ENCODE data around the gene CLDN5. TPM values are rescaled to one million over a fixed set of nuclear protein-coding genes. Genes with fewer than 3 reads are reported as not detected.

CLDN5 gene
- total and polyA plus RNA-seq, 2 of the 8 experiments (the other 6 are each of a cell fraction or from before 2014, with no cell fraction given), result 1.2 to 1.6 TPM

GRCh38 chr22:19483481-19484244, 40.5 kb downstream of the CLDN5 start (continued):
- no peak for TF ChIP-seq RFX5 (IDR thresholded peaks at IDR 0.05; ENCODE audit: borderline replicate concordance, low read depth, low read length)
- TF ChIP-seq SIRT6 (IDR thresholded peaks at IDR 0.05; ENCODE audit: low read length), result no peak
- TF ChIP-seq TBP (IDR thresholded peaks at IDR 0.05; ENCODE audit: low read depth, low read length), result no peak
- TF ChIP-seq SAP30 (IDR thresholded peaks at IDR 0.05; ENCODE audit: insufficient read depth, insufficient replicate concordance, low read length), result no peak
- TF ChIP-seq RBBP5 (IDR thresholded peaks at IDR 0.05; ENCODE audit: borderline replicate concordance, low read depth, low read length), result no peak
- no peak for TF ChIP-seq BCL11A (IDR thresholded peaks at IDR 0.05; ENCODE audit: low read depth in 2 of 2, low read length in 2 of 2)

All from H1 (cell line).